Measurements from ENCODE around the gene CLIP2. TPM values are rescaled to one million over a fixed set of nuclear protein-coding genes. Genes with fewer than 3 reads are reported as not detected.
"Not testable (repeated sequence)": the region's sequence is repeated elsewhere in the genome, so short reads cannot be mapped to it uniquely, and the experiment has no call there.

Gene CLIP2
- total RNA-seq, 1 donor = 11.9 TPM

DNA sequence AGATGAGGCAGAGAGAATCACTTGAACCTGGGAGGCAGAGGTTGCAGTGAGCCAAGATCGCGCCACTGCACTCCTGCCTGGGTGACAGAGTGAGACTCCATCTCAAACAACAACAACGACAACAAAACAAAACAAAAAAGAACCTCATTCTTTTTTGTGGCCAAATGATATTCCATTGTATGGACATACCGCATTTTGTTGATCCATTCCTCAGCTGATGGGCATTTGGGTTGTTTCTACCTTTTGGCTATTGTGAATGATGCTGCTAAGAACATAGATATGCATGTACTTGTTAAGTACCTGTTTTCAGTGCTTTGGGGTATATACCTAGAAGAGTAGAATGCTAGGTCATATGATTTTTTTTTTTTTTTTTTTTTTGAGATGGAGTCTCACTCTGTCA is 94.9 kb downstream of the CLIP2 start:
- not testable (repeated sequence) for H3K27me3 ChIP-seq (ENCODE audit: insufficient read depth, low read length); H3K4me1 ChIP-seq (ENCODE audit: insufficient read depth, low read length); H3K9me3 ChIP-seq (ENCODE audit: low read depth, low read length); H3K4me3 ChIP-seq (ENCODE audit: low read length)

DNA sequence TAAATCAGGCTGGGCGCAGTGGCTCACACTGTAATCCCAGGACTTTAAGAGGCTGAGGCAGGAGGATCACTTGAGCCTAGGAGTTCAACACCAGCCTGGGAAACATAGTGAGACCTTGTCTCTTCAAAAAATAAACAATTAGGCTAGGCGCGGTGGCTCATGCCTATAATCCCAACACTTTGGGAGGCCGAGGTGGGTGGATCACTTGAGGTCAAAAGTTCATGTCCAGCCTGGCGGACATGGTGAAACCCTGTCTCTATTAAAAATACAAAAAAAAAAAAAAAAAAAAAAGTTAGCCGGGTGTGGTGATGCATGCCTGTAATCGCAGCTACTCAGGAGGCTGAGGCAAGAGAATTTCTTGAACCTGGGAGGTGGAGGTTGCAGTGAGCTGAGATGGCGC is 95.6 kb downstream of the CLIP2 start:
- H3K9me3 ChIP-seq (ENCODE audit: low read depth, low read length); H3K27me3 ChIP-seq (ENCODE audit: insufficient read depth, low read length); H3K4me1 ChIP-seq (ENCODE audit: insufficient read depth, low read length); H3K4me3 ChIP-seq (ENCODE audit: low read length): not testable (repeated sequence)

- Histone ChIP-seq H3K9me3 (ENCODE audit: low read depth, low read length) (no peaks in the 10 kb centered on the region), H3K4me1 (ENCODE audit: insufficient read depth, low read length) (no peaks in the 10 kb centered on the region), H3K27me3 (ENCODE audit: insufficient read depth, low read length) (no peaks in the 10 kb centered on the region), H3K4me3 (ENCODE audit: low read length) (no peak overlapping the region)
Observed at GRCh38 chr7:74387606-74388005, 98.4 kb downstream of the CLIP2 start.

DNA sequence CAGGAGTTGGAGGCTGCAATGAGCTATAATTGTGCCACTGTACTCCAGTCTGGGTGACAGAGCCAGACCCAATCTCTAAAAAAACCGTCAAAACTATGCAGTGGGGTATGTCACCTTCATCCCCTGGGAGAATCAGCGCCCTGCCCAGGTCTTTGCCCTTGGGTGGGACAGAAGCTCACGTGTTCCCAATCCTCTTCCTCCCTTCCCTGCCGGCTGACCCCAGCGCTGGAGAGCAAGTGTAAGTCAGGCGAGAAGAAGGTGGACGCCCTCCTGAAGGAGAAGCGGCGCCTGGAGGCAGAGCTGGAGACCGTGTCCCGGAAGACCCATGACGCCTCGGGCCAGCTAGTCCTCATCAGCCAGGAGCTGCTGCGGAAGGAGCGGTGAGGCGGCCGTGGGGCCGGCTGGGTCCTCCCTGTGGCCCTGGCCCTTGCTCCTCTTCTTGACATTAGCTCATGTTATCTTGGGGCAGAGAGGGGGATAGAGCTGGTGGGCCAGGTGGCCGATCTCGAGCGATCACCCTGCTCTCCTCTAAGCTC is 99.7 kb downstream of the CLIP2 start:
- no peaks in the 10 kb centered on the region for H3K4me1 ChIP-seq (ENCODE audit: insufficient read depth, low read length)
- no peaks in the 10 kb centered on the region for H3K27me3 ChIP-seq (ENCODE audit: insufficient read depth, low read length)
- no peak overlapping the region for H3K4me3 ChIP-seq (ENCODE audit: low read length)
- no peaks in the 10 kb centered on the region for H3K9me3 ChIP-seq (ENCODE audit: low read depth, low read length)

GRCh38 chr7:74393722-74394121 is 104.5 kb downstream of the CLIP2 start:
- not testable (repeated sequence) for H3K9me3 ChIP-seq (ENCODE audit: low read depth, low read length); H3K4me1 ChIP-seq (ENCODE audit: insufficient read depth, low read length); H3K4me3 ChIP-seq (ENCODE audit: low read length); H3K27me3 ChIP-seq (ENCODE audit: insufficient read depth, low read length)

- not testable (repeated sequence) for H3K4me3 ChIP-seq (ENCODE audit: low read length); H3K27me3 ChIP-seq (ENCODE audit: insufficient read depth, low read length); H3K4me1 ChIP-seq (ENCODE audit: insufficient read depth, low read length); H3K9me3 ChIP-seq (ENCODE audit: low read depth, low read length)
Observed at GRCh38 chr7:74394601-74395000, 105.4 kb downstream of the CLIP2 start.

GRCh38 chr7:74395745-74396311 is 106.6 kb downstream of the CLIP2 start:
- H3K4me3 ChIP-seq (ENCODE audit: low read length) = no peak overlapping the region
- no peaks in the 10 kb centered on the region for H3K27me3 ChIP-seq (ENCODE audit: insufficient read depth, low read length)
- no peaks in the 10 kb centered on the region for H3K9me3 ChIP-seq (ENCODE audit: low read depth, low read length)
- no peaks in the 10 kb centered on the region for H3K4me1 ChIP-seq (ENCODE audit: insufficient read depth, low read length)

DNA sequence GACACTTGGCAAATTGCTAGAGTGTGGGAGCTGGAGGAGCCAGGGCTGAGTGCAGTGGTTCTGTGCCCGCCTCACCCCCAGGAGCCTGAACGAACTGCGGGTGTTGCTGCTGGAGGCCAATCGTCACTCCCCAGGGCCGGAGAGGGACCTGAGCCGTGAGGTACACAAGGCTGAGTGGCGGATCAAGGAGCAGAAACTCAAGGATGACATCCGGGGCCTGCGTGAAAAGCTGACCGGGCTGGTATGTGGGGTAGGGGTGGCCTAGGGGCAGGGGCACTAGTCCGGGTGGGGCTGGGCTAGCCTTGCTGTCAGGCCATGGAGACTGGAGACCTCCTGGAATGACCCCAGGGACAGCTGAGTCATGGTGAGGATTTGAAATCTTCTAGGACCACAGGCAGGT is 107.8 kb downstream of the CLIP2 start:
- Histone ChIP-seq H3K4me1 (ENCODE audit: insufficient read depth, low read length) (no peaks in the 10 kb centered on the region), H3K4me3 (ENCODE audit: low read length) (no peak overlapping the region), H3K9me3 (ENCODE audit: low read depth, low read length) (no peaks in the 10 kb centered on the region), H3K27me3 (ENCODE audit: insufficient read depth, low read length) (no peaks in the 10 kb centered on the region)

DNA sequence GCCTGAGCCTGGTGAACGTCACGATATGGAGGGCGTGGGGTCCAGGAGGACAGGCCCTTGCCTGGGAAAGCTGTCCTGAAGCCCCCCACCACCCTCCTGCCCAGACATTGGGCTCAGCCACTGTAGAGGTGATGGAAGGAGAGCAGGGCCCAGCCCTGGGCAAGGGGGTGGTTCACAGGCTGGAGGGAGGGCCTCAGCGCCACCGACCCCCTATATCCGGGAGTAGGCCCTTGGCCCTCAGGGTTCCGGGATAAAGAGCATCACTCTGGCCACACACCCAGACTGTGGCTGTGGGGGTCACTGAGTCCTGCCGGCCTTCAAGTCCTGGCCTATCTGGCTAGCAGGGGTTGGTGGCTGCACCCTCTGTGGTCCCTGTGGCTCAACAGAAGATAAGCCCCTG is 109.2 kb downstream of the CLIP2 start:
- no peaks in the 10 kb centered on the region for H3K4me1 ChIP-seq (ENCODE audit: insufficient read depth, low read length)
- no peaks in the 10 kb centered on the region for H3K9me3 ChIP-seq (ENCODE audit: low read depth, low read length)
- no peak overlapping the region for H3K4me3 ChIP-seq (ENCODE audit: low read length)
- no peaks in the 10 kb centered on the region for H3K27me3 ChIP-seq (ENCODE audit: insufficient read depth, low read length)

GRCh38 chr7:74399006-74399405 is 109.8 kb downstream of the CLIP2 start:
- Histone ChIP-seq H3K4me3 (ENCODE audit: low read length) (no peak overlapping the region), H3K4me1 (ENCODE audit: insufficient read depth, low read length) (no peaks in the 10 kb centered on the region), H3K9me3 (ENCODE audit: low read depth, low read length) (no peaks in the 10 kb centered on the region), H3K27me3 (ENCODE audit: insufficient read depth, low read length) (no peaks in the 10 kb centered on the region)

DNA sequence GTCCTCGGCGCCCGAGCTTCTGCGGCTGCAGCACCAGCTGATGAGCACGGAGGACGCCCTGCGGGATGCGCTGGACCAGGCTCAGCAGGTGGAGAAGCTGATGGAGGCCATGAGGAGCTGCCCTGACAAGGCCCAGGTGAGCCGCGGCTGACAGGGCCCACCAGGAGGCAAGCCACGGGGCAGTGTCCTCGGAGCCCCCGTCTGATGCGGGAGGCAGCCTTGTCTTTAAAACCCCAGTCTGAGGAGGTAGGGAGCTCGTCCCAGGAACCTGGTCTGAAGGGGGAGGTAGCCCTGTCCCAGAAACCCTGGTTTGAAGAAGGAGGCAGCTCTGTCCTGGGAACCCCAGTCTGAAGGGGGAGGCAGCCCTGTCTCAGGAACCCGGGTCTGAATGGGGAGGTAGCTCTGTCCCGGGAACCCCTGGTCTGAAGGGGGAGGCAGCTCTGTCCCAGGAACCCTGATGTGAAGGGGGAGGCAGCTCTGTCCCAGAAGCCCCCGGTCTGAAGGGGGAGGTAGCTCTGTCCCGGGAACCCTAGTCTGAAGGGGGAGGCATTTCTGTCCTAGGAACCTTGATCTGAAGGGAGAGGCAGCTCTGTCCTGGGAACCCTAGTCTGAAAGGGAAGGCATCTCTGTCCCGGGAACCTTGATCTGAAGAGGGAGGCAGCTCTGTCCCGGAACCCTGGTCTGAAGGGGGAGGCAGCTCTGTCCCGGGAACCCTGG is 111.4 kb downstream of the CLIP2 start:
- no peaks in the 10 kb centered on the region for H3K27me3 ChIP-seq (ENCODE audit: insufficient read depth, low read length)
- no peaks in the 10 kb centered on the region for H3K4me1 ChIP-seq (ENCODE audit: insufficient read depth, low read length)
- H3K4me3 ChIP-seq (ENCODE audit: low read length) = no peak overlapping the region
- H3K9me3 ChIP-seq (ENCODE audit: low read depth, low read length) = no peaks in the 10 kb centered on the region

- no peaks in the 10 kb centered on the region for H3K9me3 ChIP-seq (ENCODE audit: low read depth, low read length)
- no peak overlapping the region for H3K4me3 ChIP-seq (ENCODE audit: low read length)
- no peaks in the 10 kb centered on the region for H3K27me3 ChIP-seq (ENCODE audit: insufficient read depth, low read length)
- no peaks in the 10 kb centered on the region for H3K4me1 ChIP-seq (ENCODE audit: insufficient read depth, low read length)
Observed at GRCh38 chr7:74401137-74401859, 112.1 kb downstream of the CLIP2 start.

GRCh38 chr7:74402668-74403067 is 113.5 kb downstream of the CLIP2 start:
- not testable (repeated sequence) for H3K4me1 ChIP-seq (ENCODE audit: insufficient read depth, low read length); H3K27me3 ChIP-seq (ENCODE audit: insufficient read depth, low read length); H3K9me3 ChIP-seq (ENCODE audit: low read depth, low read length); H3K4me3 ChIP-seq (ENCODE audit: low read length)

- Histone ChIP-seq H3K4me1 (ENCODE audit: insufficient read depth, low read length) (no peaks in the 10 kb centered on the region), H3K27me3 (ENCODE audit: insufficient read depth, low read length) (no peaks in the 10 kb centered on the region), H3K9me3 (ENCODE audit: low read depth, low read length) (no peaks in the 10 kb centered on the region), H3K4me3 (ENCODE audit: low read length) (no peak overlapping the region)
Observed at GRCh38 chr7:74403521-74404387, 114.5 kb downstream of the CLIP2 start.

DNA sequence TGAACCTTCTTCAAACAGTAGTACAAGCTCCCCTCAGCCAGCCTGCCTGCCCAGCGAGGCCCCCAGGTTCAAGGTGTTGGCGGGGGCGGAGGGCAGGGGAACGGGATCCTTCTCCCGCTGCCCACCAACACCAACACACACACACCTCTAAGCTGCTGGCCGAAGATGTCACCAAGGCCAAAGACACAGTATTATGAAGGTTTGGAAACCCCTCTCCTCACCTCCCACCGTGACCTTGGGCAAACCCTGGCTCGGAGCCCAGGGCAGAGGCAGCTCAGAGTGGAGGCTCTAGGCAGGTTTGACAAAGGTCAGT is 115.1 kb downstream of the CLIP2 start:
- H3K4me3 ChIP-seq (ENCODE audit: low read length) = no peak overlapping the region
- no peaks in the 10 kb centered on the region for H3K27me3 ChIP-seq (ENCODE audit: insufficient read depth, low read length)
- H3K9me3 ChIP-seq (ENCODE audit: low read depth, low read length) = no peaks in the 10 kb centered on the region
- H3K4me1 ChIP-seq (ENCODE audit: insufficient read depth, low read length) = no peaks in the 10 kb centered on the region

Data from mononuclear cell (primary cell).